Fibroblast of pulmonary artery (primary cell): Measurements from ENCODE around the gene TMEM61.
A peak's percentile ranks its signal among the peaks of the same experiment; 100 is the strongest.

ENCODE experiments used
- DNase-seq: peaks from one replicate; pipeline ENCODE4 v3.0.0-alpha.2; 2010; ENCODE audit warnings: low read depth
- H3K4me3 ChIP-seq: replicated peaks from 2 replicates; pipeline ENCODE4 v1.5.1; 2011; ENCODE audit warnings: low read depth, mild to moderate bottlenecking, control low read depth, low read length, moderate library complexity
- TF ChIP-seq, protein P1 (sequence below): IDR thresholded peaks from 2 replicates; pipeline ENCODE4 v1.5.1; 2011; ENCODE audit warnings: mild to moderate bottlenecking, control low read depth, low read length, inconsistent platforms; ENCODE audit errors: missing control alignments

TMEM61 gene

DNA sequence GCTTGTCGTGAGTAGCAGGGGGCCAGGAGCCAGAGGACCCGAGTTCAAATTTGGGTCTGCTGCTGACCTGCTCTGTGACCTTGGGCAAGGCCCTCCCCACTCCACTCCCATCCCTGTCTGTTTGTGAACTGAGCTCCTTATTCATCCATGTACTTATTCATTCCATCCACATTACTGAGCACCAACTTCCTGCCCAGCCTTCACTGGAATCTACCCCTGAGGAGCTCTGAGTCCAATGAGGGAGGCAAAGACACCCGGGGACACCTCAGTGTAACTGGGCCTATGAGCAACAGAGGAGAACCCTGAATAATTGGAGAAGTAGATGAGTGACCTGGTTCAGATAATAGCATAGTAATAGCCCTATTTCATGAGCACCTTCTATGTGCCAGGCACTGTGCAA is 27.2 kb downstream of the TMEM61 start:
- DNase-seq = peak; percentile 50
- no peak overlapping the region for H3K4me3 ChIP-seq
- TF ChIP-seq, protein P1, sequence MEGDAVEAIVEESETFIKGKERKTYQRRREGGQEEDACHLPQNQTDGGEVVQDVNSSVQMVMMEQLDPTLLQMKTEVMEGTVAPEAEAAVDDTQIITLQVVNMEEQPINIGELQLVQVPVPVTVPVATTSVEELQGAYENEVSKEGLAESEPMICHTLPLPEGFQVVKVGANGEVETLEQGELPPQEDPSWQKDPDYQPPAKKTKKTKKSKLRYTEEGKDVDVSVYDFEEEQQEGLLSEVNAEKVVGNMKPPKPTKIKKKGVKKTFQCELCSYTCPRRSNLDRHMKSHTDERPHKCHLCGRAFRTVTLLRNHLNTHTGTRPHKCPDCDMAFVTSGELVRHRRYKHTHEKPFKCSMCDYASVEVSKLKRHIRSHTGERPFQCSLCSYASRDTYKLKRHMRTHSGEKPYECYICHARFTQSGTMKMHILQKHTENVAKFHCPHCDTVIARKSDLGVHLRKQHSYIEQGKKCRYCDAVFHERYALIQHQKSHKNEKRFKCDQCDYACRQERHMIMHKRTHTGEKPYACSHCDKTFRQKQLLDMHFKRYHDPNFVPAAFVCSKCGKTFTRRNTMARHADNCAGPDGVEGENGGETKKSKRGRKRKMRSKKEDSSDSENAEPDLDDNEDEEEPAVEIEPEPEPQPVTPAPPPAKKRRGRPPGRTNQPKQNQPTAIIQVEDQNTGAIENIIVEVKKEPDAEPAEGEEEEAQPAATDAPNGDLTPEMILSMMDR = no peak

DNA sequence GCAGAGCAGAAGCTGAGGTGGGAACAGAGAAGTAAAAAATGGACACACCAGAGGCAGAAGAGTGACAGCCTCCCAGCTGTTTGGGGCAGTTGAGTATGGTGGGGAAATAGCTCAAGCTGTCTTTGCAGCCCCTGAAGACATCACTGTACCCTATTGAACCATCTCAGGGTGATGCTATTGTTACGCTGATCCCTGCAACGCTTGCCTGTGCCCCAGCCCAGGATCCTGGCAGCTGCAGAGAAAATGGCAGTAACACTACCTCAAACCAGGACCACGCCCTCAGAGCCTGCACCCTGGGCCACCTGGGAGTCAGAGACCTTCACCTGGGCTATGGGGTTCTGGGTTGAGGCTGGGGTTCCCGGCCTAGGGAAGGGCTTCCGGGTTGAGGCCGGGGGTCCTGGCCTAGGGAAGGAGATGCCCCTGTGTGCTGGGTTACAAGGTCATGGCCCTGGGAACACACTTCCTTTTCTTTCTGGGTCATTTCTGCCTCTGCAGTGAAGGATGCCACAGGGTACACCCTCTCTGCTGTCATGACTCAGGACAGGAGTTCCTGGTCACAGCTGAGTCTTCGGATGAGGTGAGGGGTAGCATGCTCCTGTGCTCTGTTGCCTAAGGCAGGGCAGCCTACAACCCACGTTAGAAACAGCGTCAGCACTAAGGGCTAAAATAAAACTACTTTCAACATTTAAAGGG is 29.9 kb downstream of the TMEM61 start:
- H3K4me3 ChIP-seq = no peak overlapping the region
- DNase-seq = no peak
- TF ChIP-seq, protein P1 = no peak

DNA sequence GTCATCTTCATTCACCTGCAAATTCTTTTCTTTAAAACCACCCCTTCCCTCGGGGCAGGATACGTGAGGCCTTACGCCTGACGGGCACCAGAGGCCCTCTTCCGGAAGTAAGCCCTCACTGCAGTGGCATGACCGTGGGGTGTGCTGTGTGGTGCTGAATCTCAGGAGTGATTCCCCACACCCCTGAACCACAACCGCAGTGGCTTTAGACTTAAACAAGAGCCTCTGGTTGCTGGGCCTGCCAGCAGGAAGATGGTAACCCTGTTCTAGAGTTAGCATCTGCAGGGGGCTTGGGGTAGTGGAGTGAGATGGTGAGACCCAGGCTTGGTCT is 30.4 kb downstream of the TMEM61 start:
- H3K4me3 ChIP-seq = no peak overlapping the region
- DNase-seq = no peak
- TF ChIP-seq, protein P1 = no peak

DNA sequence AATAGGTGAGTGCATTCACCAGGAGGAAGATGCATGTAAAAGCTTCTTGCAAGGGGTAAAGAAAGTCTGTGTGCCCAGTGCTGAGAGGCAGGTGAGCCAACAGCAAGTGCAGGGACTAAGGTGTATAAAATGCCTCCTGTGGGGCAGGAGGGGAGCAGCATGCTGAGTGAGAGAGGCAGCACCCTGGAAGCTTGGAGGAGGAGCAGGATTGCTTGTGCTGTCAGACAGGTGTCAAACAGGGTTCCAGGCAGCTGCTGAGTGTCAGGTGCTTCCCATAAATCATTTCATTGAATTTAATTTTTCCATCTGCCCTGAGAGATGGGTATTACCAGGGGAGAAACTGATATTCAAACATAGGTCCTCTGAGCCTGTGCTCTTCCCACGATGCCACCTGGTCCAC is 32.2 kb downstream of the TMEM61 start:
- TF ChIP-seq, protein P1 = no peak
- no peak for DNase-seq
- no peak overlapping the region for H3K4me3 ChIP-seq

DNA sequence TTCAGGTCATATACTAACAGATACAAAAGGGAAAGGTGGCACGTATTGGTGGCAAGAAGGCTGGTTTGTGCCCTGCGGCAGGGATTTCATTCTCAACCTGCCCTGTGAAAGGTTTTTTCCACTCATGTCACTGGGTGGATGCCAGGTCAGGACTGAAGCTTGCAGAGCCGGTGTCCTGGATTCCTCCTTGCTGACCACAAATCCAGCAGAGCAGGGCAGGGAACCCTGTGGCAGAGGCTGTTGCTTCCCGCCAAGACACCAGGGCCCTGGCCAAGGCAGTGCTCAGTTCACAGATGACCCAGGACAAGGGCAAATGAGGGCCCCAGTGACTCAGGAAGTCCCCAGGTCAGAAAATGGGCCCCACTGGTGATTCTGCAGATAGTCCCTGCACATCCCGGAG is 34.7 kb downstream of the TMEM61 start:
- TF ChIP-seq, protein P1 = no peak
- H3K4me3 ChIP-seq = no peak overlapping the region
- DNase-seq = no peak

DNA sequence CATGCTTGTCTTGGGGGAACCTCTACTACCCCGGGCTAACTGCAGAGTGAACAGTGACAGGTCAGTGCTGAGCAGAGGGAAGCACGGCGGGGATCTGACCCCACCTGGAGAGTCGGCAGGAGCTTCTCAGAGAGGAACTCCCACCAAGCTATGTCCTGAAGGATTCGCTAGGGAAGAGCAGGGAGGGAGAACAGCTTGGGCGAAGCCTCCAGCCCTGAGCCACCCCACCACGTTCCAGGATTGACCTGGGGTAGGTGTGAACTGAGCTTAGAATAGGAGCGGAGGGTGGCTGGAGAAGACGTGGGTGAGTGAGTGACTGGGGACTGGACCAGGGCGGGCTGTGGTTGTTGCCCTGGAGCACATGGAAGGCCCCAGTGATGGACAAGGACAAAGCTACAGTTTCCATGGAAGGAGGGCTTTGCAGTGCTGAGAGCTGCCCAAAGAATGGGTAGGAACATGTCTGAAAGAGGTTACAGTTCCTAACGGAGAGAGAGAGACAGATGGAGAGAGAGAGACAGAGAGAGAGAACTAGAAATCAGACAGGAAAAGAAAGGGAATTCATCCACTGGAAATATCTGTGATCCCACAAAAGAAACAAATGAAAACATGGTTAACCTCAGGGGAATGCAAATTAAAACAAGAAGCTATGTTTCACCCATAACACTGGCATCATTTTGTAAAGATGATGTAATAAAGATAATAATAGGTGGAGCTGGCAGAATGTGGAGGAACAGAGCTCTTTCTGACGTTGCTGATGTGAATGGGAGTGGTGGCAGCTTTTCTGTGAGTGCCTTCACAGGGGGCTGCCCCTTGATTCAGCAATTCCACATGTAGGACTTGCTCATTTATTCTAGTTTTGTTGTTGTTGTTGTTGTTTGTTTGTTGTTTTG is 35.5 kb downstream of the TMEM61 start:
- DNase-seq = no peak
- no peak overlapping the region for H3K4me3 ChIP-seq
- TF ChIP-seq, protein P1 = no peak
